Activated T-helper 1 cell treated with anti-CD3 and anti-CD28 coated beads, Interleukin-2, amount 50 U/mL, for 16 hours (primary cell): ENCODE data around the gene MPG.

Experiments
- DNase-seq, 2 donors: peaks; one replicate each; pipeline ENCODE4 v3.0.0-alpha.2; 2020; ENCODE audit warnings: low read depth in 1 of 2, low spot score in 1 of 2

Gene MPG

GRCh38 chr16:66309-67182, 11.5 kb upstream of the MPG start:
- no peak for DNase-seq

DNA sequence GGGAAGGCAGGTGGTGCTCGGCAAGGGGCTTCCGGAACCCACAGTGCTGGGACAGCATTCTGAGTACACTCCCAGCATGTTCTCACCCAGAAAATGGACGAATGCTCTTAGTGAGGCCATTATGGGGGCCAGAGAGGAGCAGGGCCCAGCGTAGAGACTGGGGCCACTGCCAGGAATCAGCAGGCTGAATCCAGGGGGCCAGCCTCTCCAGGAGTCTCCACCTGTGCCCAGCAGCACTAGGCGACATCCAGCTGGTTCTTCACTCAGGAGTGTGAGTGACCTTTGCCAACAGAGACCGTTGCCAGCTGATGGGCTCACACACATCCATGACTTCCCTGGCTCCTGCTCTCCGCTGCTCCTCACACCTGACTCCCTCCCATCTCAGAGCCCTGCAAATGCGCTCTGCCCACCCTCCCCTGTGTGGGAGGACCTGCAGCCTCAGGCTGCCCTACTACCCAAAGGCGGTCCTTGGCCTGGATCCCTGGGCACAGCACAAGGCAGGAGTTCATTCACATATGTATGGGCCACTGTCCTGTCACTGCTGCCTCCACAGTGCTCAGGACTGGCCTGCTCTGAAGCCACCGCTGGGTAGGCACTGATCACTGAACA, 10.7 kb upstream of the MPG start:
- no peak for DNase-seq

DNA sequence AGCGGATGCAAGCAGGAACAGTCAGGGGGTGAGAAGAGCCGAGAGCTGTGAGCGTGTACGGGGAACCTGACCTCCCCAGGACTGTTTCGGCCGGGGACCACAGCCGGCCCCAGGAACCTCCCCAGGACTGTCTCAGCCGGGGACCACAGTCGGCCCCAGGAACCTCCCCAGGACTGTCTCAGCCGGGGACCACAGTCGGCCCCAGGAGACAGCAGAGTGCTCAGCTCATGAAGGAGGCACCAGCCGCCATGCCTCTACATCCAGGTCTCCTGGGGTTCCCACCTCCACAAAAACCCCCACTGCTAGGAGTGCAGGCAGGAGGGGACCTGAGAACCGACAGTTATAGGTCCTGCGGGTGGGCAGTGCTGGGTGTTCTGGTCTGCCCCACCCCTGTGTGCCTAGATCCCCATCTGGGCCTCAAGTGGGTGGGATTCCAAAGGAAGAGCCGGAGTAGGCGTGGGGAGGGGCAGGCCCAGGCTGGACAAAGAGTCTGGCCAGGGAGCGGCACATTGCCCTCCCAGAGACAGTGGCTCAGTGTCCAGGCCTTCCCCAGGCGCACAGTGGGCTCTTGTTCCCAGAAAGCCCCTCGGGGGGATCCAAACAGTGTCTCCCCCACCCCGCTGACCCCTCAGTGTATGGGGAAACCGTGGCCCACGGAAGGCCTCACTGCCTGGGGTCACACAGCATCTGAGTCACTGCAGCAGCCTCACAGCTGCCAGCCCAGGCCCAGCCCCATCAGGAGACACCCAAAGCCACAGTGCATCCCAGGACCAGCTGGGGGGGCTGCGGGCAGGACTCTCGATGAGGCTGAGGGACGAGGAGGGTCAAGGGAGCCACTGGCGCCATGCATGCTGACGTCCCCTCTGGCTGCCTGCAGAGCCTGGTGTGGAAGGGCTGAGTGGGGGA, 9.9 kb upstream of the MPG start:
- no peak for DNase-seq

DNA sequence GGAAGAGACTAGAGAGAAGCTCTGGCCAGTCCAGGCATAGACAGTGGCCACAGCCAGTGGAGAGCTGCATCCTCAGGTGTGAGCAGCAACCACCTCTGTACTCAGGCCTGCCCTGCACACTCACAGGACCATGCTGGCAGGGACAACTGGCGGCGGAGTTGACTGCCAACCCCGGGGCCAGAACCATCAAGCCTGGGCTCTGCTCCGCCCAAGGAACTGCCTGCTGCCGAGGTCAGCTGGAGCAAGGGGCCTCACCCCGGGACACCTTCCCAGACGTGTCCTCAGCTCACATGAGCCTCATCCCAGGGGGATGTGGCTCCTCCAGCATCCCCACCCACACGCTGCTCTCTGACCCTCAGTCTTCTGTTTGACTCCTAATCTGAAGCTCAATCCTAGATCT, 8.8 kb upstream of the MPG start:
- DNase-seq = no peak

- DNase-seq = no peak
Measured at GRCh38 chr16:71210-71539, 6.8 kb upstream of the MPG start.

GRCh38 chr16:71540-72401, 6.3 kb upstream of the MPG start:
- DNase-seq = no peak

DNA sequence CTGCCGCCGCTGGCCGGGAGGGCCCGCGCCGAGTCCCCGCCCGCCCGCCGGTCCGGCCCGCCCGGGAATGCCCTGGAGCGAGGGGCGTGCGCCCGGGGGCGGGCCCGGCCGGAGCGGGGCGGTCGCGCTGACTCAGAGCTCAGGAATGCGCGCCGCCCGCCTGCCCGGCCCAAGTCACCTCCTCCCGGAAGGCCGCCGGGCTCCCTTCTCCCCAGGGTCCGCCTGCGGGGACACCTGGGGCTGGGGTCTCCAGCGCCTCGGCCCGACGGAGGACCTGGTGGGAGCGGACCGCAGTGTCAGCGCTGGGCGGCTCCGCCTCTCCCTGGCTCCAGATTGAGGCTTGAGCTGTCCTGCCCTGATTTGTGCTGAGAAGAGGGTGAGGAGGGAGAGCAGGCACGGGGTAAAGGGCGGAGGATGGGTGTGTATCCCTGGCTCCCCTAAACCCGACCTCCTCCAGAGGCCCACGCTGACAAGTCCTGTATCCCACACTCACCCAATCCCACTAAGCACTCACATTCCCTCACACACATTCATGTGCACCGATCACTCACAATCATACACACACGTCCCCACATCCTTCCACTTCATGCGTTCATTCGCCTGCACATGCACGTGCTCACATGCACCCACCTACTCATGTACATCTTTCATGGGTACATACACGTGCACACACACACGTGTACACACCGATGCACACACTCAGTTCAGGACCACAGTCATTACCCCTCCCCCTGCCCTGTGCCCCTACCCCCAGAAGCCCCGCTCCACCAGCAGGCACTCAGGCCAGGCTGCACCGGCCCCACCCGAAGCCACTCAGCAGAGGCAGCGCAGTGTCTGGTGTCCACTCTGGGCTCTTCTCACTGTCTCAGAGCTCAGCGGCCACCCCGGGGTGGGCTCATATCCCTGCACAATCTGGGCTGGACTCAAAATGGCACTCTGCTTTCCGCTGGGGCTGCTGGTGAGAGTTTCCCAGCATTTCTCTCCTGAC, 5.2 kb upstream of the MPG start, which contains the start of gene RHBDF1:
Gene RHBDF1, minus strand, starts transcription at position 71 of the 988 bp plus-strand sequence. CDS start 7,616 bp downstream, outside the sequence.
- DNase-seq = no peak

DNA sequence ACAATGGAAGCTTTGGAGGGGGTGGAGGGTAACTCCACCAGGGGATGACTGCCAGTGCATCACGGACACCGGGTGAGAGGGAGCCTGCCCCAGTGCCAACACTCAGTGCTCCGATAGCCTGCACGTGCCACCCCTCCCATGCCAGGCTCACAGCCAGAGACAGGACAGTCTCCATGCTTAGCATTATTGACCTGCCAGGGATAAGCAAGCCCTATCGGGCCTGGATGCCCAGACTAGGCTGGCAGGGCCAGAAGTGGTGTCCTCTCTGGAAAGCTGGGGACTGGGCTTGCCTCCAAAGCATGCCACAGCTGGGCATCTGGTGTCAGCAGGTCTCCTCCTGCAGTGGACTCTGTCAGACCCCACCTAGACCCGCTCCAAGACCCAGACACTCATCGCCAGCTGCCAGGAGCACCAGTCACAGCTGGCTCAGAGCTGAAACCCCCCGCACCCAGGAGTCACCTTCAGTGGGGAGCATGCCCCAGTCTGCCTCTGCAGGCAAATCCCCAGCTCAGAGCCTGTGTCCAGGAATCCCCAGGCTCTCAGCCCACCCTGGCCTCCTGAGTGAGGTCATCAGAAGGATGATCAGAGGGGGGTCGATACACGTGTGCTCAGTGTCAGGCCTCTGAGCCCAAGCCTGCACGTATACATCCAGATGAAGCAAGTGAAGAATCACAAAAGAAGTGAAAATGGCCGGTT, 3.8 kb upstream of the MPG start:
- no peak for DNase-seq

- no peak for DNase-seq
Measured at GRCh38 chr16:74747-75334, 3.2 kb upstream of the MPG start.

DNA sequence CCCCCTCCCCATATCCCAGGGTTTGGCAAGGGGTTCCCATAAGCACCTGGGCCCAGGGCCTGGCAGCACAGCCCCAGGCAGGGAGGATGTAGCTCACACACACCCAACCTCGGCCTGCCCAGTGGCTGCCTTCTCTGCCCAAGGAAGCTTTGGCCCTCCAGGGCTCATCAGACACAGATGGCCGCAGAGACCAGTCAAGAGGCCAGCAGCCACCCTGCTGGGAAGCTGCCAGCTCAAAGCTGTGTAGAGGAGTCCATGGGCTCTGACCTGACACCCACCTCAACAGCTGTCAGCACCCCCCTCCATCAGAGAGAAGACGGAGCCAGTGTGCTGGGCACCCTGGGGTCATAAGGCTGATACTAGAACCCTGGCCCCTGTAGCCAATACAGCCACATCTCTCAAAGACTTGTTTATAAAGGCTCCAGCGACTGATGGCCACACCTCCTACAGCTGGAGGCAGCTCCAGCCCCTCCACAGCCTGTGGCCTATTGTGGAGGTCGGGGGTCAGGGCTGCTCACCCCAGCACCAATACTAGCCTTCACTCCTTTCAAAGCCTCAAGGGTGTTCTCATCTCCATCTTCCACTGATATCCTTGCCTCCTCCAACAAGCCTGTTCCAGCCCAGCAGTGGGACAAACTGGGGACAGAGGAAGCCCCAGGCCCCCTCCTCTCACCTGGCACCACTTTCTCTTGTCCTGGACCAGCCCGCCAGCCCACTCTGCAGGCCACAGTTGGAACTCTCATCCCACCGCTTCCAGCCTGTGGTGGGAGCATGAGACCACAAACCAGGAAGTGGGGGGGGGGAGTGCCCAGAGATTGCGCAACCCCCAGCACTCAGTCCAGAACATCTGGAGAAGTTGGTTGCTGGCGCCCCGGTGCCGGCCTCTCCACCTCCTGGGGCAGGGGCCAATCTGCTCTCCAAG, 2.2 kb upstream of the MPG start:
- DNase-seq = no peak

DNA sequence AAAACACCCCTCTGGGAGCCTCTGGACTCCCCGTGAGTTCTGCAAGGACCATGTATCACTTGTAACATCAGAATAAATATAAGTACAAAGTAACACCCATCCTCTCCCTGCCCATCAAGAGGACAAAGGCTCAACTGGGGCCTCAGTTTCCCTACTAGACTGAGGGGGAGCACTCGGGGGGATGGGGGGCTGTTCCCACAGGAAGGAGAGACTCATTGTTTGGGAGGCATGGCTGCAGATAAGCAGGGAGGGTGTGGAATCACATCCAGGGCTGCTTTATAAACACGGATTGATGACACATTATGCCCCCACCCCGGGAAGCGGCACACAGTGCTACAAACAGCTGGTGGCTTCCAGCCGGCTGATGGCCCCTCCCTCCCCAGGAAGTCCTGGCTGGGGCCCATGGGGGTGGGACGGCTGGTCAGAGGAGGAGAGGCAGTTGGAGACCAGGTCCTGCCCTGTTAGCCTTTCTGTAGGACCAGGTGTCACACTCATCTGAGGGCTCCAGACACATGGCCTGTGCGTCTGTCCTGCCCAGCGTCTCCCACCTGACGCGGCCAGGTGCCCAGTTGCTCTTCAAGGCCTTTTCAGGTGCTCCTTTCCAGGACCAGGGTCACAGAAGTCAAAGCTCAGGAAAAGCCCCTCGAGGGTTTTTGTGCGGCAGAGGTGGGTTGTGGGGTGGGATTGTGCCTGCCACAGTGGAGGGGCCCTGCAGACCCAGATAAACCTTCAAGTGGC, 1.3 kb upstream of the MPG start:
- no peak for DNase-seq

DNA sequence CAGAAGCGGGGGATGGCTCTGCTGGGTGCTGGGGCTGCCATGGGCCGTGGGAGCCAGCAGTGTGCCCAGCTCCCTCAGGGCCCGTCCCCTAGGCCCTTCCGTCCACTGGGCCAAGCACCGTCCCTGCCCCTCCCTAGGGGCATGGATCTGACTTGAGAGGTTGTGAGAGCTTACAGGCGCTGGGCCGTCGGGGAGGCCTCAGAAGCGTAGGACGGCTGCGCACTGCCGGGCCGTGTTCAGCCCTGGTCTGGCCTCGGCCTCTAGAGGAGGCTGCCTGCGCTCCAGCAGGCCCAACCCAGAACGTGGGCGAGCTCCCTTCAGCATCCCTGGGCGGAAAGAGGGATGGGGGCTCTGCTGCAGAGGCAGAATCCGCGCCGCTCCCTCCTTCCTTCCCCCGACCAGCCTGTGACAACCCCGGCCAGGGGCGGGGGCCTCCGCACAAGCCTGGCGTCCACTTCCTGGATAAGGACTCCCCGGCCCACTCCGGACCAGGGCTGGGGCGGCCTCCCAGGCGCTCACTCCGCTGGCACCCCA, 685 bp upstream of the MPG start:
- no peak for DNase-seq

GRCh38 chr16:78444-79150, 572 bp downstream of the MPG start:
- DNase-seq = no peak

GRCh38 chr16:79151-80054, 1.4 kb downstream of the MPG start:
- no peak for DNase-seq

DNA sequence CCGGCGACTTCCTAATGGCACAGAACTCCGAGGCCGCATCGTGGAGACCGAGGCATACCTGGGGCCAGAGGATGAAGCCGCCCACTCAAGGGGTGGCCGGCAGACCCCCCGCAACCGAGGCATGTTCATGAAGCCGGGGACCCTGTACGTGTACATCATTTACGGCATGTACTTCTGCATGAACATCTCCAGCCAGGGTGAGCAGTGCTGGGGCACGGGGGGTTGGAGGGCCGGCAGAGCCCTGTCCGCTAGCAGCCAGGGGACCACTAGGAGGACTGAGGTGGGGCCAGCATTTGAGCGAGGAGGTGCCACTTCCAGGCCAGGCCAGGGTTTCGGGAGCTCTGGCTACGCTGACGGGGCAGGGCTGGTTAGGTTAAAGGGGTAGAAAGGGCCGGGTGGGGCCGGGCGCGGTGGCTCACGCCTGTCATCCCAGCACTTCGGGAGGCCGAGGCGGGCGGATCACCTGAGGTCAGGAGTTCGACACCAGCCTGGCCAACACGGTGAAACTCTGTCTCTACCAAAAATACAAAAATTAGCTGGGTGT, 5.1 kb downstream of the MPG start:
- no peak for DNase-seq
